GM12891 (cell line): ENCODE results near the gene SLBP. TPM values are rescaled to one million over a fixed set of nuclear protein-coding genes. Genes with fewer than 3 reads are reported as not detected.

Experiments used
- DNase-seq: peaks from one replicate; pipeline ENCODE4 v3.0.0; 2011; ENCODE audit warnings: low spot score; ENCODE audit not compliant: insufficient read length
- FAIRE-seq: peaks from 2 replicates; lab custom pipeline; 2011; peaks lifted over from hg19 to GRCh38; lab: Jason Lieb, UNC
- PAX5 ChIP-seq: IDR thresholded peaks from 2 replicates; pipeline ENCODE4 v1.6.1; 2011; ENCODE audit warnings: low read length, moderate library complexity, mild to moderate bottlenecking; ENCODE audit not compliant: insufficient read depth, severe bottlenecking
- POLR2A ChIP-seq: IDR thresholded peaks from 2 replicates; pipeline ENCODE4 v1.6.1; 2011; ENCODE audit warnings: low read depth, low read length, control low read depth
- POLR2AphosphoS5 ChIP-seq: IDR thresholded peaks from 2 replicates; pipeline ENCODE4 v1.6.1; 2011; ENCODE audit warnings: low read depth, low read length, control low read depth
- POU2F2 ChIP-seq: IDR thresholded peaks from 2 replicates; pipeline ENCODE4 v1.6.1; 2011; ENCODE audit warnings: low read depth, mild to moderate bottlenecking, control low read depth, low read length, moderate library complexity
- SPI1 ChIP-seq: IDR thresholded peaks from 2 replicates; pipeline ENCODE4 v1.6.1; 2011; ENCODE audit warnings: low read depth, low read length, control low read depth
- TAF1 ChIP-seq: IDR thresholded peaks from 2 replicates; pipeline ENCODE4 v1.6.1; 2011; ENCODE audit warnings: low read depth, low read length, control low read depth
- polyA plus RNA-seq: library from polyadenylated mRNA; unstranded; fragments of >200 nt; gene quantifications from one replicate; pipeline ENCODE4 v1.2.1, GENCODE V29; 2012; ENCODE audit warnings: low read depth, missing spikeins, inconsistent platforms; ENCODE audit not compliant: missing spikeins

Gene SLBP
- 58.6 TPM for polyA plus RNA-seq

DNA sequence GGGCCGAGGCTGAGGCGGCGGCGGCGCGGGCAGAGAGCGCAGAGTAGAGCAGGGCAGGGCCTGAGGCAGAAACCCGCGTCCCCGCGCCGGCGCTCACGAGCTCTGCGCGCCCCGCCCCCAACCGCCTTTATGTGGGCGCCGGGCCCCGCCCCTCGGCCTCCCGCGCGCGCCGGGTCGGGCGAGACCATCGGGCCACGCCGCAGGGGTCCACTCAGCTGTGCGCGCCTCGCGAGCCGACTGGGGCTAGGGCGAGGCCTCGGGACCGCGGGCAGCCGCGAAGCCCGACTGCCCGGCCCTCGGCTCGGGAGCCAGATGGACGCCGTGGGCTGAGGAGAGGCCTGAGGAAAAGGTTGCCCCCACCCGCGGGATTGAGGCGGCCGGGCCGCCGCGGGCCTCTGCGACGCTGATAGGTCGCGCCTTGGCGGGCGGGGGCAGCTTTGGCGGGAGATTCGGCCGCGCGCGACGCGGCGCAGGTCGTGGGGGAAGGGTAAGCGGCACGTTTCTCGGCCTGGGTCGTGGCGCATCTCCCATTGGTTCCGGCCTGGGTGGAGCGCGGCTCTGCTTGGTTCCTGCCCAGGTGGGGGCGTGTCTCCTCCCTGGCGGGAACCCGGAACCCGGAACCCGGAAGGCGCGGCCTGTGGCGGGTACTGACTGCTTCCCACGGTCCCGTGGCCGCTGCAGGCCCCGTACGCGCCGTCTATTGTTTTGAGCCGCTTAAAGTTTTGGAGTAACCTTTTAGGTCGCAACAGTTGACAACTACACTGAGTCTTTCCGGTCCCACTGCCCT lies at the start of gene SLBP:
Gene SLBP (minus strand): TSS at position 104 of the 787 bp plus-strand sequence. CDS start 131 bp downstream, outside the sequence.
- DNase-seq = peak; percentile 96
- TF ChIP-seq POU2F2 (peak; percentile 71), PAX5 (peak; percentile 64), TAF1 (peak; percentile 77; the same call in 1 of the 2 replicates), POLR2A (peak; percentile 63; the same call in 1 of the 2 replicates), SPI1 (peak; percentile 23; the same call in 1 of the 2 replicates), POLR2AphosphoS5 (peak; percentile 78)
- peak; percentile 94 for FAIRE-seq

DNA sequence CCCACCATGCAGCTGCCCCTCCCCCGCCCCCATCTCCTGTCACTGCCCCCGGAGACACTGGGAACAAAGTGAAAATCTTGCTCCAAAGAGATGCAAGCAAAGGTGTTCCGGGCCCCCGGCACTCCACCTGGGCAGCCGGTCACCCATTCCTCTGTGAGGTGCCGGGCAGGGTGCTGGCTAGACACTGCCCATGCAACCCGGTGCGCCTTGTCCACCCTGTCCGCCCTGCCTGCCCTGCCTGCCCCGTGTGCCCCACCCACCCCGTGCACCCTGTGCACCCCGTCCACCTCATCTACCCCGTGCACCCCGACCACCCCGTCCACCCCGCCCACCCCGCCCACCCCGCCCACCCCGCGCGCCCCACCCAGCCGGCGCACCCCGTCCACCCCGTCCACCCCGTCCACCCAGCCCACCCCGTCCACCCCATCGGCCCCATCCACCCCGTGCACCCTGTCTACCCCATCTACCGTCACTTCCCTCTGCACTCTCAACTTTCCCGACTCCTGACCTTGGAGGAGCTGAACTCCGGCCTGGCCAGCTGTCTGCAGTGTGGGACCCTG lies 49.1 kb upstream of the SLBP start:
- DNase-seq (no peak), FAIRE-seq (no peak)
- TF ChIP-seq PAX5 = no peak
- TF ChIP-seq POLR2A = no peak

DNA sequence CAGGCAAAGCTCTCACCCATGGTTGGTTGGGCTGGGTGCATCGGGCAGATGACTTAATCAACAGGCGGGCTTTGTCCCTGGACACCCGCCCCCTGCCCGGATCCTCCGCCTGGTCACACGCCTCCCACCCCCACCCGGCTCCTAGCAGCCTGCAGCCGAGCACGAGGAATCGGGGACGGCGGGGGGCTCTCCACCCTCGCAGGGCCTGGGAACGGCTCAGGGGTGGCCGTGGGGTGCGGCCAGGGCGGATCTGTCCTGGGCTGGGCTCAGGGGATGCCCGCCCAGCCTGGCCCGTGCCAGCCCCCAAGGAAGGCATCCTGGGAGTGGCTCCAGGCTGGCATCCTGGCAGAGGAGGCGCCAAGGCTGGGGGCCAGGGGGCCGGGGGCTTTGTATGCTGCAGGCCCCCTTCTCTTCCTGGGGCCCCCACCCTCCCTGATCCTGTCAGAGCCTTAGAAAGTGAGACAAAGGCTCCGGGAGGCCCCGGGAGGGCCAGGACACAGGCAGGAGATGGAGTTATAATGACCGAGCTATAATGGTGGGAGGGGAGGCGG lies 48.5 kb upstream of the SLBP start:
- FAIRE-seq = no peak
- DNase-seq = no peak
- TF ChIP-seq POLR2A = no peak
- TF ChIP-seq TAF1 = no peak
- TF ChIP-seq SPI1 = no peak
- TF ChIP-seq POLR2AphosphoS5 = no peak
- TF ChIP-seq POU2F2 = no peak
- TF ChIP-seq PAX5 = no peak

DNA sequence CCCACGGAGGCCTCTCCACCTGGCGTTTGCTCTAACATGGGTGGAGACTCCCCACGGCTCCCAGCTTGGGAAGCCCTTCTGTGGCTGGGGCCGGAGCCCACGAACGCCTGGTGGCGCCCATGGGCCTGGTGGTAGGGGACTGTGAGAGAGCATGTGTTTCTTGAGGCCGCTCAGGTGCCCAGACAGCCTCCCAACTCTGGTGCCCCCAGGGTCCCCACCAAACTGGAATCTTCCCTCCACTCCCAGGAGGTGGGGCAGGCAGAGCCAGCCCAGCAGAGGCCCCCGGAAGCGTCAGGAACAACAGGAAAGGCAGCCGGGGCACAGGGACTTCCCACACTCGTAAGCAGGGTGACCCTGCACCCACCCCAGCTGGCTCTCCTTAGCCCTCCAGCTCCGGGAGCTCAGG lies 47.7 kb upstream of the SLBP start:
- FAIRE-seq (no peak), DNase-seq (no peak)
- TF ChIP-seq TAF1 (no peak), POLR2AphosphoS5 (no peak), PAX5 (no peak), POU2F2 (no peak), POLR2A (no peak), SPI1 (no peak)

DNA sequence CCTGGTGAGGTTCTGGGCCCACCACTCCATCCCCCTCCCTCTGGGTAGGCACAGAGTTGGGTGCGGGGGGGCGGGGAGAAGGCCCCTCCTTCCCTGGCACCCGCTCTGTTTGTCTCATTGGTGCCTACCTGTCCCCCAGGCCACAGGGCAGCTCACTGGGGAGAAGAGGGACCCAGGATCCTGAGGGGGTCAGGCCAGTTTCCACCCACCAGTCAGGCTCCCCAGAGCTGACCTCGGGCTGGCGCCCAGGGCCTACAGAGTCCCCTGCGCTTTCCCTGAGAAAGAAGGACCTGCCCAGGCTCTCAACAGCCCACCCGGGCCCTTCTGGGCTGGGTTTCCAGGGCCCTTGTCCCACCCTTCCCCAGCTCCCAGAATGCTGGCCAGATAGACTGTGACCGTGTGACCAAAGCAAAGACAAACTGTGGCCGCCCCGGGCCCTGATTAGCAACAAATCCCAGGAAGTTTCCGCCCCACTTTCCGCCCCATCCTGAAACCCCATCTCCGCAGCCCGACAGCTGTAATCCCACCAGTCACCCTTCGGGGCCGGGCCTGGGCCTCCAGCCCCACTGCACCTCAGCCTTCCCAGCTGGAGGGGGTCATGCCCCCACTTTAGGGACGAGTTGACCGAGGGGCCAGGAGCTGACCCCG lies 47.2 kb upstream of the SLBP start:
- DNase-seq (no peak), FAIRE-seq (no peak)
- TF ChIP-seq PAX5 (no peak), SPI1 (no peak), TAF1 (no peak), POLR2AphosphoS5 (no peak), POU2F2 (no peak), POLR2A (no peak)

DNA sequence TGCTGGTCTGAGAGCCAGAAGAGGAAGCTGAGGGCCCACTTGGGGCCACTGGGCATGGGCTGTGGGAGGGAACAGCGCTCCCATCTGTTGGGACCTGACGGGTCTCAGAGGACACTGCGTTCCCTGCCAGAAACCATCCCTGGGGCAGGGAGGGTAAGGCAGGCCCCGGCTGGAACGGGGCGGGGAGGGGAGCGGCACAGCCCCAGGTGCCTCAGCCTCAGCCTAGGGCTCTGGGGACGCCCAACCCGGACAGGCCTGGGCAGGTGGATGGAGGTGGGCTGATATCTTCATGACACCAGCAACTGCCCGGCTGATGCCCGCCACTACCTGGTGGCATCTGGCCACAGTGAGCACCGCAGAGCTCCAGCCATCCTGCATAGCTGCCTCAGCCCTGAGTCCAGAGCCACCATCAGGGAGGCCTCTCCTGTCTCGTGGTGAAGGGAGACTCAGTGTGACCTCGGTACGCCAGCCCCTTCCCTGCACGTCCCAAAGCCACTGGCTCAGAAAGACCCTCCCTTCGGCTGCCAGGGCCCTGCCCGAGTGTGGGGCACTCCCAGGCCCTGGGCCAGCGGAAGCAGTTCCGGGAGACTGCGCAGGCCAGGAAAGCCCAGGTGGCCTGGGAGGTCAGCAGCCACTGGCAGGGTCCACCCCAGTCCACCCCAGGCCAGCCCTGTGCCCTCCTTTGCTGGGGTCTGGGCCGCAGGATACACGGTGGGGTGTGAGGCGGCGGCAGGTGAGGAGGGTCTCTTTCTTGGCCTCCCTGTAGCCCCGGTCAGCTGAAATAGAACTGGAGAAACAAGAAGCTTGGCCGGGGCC lies 46.4 kb upstream of the SLBP start:
- TF ChIP-seq TAF1 (no peak), SPI1 (no peak), POLR2A (no peak), POLR2AphosphoS5 (no peak), PAX5 (no peak), POU2F2 (no peak)
- FAIRE-seq (no peak), DNase-seq (no peak)

DNA sequence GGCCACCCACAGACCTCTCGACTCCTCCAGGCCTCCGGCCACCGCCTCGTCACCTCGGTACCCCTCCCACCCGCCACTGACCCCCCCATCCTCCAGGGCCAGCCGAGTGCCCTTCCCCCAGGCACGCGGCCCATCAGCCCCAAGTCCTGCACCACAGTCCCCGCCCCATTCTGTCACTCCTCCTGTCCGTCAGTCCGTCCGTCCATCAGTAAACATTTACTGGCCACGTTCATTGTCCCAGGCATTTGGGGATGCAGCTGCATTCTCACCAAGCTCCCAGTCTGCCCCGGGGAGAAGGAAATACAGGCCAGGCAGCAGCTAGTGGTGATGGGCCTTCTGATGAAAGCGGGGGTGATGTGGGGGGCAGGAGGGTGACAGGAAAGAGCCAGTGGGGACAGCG lies 45.7 kb upstream of the SLBP start:
- DNase-seq (no peak), FAIRE-seq (no peak)
- TF ChIP-seq POLR2AphosphoS5 (no peak), TAF1 (no peak), SPI1 (no peak), POLR2A (no peak), POU2F2 (no peak), PAX5 (no peak)

DNA sequence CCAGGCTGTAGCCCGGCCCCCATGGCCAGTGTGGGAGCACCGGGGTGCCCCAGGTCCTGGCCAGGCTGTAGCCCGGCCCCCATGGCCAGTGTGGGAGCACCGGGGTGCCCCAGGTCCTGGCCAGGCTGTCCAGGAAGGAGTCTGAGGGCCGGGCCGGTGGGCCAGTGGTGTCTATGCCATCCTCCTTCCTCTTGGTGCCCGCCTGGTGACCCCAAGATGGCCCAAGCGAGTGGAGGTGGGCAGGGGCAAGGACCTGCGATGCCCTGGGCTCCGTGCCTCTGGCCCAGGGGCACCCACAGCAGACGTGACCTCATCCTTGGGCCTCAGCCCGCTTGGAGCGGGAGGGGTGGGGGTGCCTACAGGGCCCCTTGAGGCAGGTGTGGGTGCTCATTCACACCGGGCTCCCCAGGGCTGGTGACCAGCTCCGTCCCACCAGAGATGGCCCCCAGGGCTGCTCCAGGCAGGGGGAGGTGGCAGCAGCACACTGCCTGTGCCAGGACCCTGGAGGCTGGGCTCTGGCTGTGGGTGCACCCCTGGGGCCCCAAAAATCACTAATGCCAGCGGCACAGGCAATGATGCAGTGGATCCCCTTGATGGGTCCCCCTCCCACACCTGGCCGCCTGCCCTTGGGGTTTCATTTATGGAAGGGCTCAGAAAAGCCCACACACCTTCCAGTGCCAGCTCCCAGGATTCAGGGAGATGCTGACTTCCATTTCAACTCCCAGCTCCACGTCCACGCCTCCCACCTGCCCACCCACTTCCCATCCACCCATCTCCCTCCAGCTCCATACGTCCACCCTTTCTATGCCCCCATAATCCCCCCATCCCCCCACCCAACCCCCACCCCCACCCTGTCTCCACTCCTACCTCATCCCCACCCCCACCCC lies 45.0 kb upstream of the SLBP start:
- FAIRE-seq (no peak), DNase-seq (no peak)
- TF ChIP-seq POLR2A (no peak), PAX5 (no peak)
